A204.1 (cell line): ENCODE data around the gene MIER1.

Source experiments
- FAIRE-seq: peaks from 2 replicates; lab custom pipeline; 2012; peaks lifted over from hg19 to GRCh38; lab: Jason Lieb, UNC

Gene MIER1

DNA sequence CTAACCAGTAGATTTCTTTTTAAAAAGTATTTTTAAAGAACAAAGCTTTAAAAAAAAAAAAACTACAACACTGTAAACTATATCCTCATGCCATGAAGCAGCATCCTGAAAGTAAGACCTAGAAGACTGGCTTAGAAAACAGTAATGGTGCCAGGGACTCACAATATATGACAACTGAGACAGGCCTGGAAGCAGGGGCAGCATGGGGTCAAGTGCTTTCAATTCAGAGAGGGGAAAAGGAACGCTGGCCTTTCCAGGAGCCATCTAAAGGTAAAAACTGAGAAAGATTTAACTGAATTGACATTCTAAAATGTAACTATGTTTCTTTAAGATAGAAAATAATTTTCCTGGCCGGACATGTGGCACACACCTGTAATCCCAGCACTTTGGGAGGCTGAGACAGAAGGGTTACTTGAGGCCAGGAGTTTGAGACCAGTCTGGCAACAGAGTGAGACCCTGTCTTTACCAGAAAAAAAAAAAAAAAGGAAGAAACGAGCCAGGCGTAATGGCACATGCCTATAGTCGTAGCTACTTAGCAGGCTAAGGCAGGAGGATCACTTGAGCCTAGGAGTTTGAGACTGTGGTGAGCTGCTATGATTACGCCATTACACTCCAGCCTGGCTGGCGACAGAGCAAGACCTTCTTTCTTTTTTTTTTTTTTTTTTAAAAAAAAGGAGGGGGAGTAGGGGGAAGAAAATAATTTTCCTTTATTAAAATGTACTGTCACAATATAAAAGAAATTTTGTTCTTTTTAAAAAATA, 75.0 kb downstream of the MIER1 start:
- FAIRE-seq = no peak

- no peak for FAIRE-seq
These were observed 77.1 kb downstream of the MIER1 start for GRCh38 chr1:67001682-67002425.

DNA sequence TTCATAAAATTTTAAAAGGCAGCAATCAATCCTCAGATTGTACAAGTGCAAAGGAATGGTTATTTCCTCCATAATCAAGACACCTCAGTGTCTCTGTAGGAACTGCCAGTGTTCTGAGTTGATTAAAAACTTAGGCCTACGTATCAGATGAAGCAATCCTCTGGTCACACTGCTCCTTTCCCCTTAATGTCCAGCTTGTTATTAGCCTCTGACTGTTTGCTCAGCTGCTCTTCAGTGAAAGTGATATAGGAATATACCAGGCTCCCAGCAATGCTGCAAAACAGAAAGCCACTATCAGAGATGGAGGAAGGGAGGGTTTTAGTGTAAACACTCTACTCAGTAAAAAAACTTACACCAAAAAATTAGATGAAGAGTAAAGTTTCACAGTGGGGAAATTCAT, 79.4 kb downstream of the MIER1 start:
- FAIRE-seq = no peak

GRCh38 chr1:67005068-67005467, 80.3 kb downstream of the MIER1 start:
- FAIRE-seq = no peak

GRCh38 chr1:67009792-67010191, 85.0 kb downstream of the MIER1 start:
- FAIRE-seq = no peak

DNA sequence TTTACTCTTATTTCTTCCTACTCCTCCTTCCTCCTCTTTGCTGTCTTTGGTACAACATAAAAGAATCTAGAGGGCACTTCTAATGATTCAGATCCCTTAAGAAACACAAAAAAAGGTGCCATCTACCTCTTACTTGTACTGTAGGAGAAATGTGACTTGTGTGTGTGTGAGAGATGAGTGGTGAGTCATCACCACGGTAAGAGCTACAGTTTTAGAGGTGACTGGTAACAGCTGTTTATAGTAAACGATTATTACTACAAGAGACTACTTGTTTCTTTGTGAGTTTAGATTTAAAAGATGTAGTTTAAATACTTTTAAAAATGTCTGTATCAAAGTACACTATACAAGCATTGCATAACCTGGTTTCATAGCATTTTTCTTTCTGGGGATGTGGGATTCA, 88.8 kb downstream of the MIER1 start:
- FAIRE-seq = no peak

GRCh38 chr1:67018574-67018973, 93.8 kb downstream of the MIER1 start:
- FAIRE-seq = no peak

DNA sequence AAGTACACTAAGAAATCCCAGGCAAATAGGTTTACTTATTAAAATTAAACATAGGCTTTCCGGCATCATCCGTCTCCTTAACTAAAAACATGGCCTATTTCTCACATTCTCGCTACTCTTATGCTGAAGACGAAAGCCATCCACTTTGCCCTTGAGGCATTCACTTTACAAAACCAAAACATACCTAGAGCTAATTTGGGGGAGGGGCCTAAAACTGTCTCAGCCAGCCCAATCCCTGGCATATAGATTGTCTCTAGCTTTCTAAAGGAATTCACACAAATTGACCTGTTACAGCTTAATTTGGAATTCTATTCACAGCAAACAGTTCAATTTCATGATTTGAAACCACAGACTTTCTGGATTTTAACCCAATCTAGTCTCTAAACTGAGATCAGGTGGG, 94.3 kb downstream of the MIER1 start:
- FAIRE-seq = no peak

DNA sequence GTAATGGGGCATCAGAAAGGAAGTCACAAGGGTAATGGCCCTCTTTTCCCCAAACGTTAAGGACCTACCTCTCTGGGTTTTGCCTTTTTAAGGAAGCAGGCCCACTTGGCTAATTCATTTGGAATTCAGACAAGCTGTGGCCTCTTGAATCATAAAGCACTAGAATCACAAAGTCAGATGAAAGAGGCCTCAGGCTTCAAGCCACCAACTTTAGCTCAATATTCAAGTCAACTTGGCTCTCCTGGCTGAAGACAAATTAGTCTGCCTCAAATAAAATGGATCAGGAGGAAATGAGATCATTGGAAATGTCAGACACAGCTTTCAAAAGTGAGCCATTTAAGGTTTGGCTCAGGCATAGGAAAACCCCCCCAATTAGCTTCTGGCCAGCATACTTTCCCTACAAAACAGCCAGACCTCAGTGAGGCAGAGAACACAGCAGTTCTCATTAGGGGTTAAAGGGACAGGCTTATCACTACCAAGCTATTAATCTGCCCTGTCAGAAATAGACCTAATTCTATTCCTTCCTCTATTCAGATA, 94.9 kb downstream of the MIER1 start:
- no peak for FAIRE-seq

DNA sequence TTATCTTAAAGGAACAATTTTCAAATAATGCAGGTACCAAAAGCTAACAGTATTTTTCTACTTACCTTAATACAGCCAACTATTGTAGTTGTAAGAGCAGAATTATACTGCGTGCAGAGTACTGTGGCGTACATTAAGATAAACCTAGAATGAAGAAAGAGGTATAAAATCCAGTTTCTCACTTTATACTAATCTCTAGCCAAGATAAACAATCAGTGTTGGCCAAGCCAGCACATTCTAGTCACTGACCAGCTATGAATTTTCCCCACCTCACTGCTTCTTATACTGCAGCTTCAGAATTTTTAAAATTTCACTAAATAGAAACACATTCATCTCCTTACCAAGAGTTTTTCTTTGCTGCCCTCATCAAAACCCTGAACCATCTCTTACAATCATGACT, 95.5 kb downstream of the MIER1 start:
- no peak for FAIRE-seq

- no peak for FAIRE-seq
These were observed 96.0 kb downstream of the MIER1 start for GRCh38 chr1:67020765-67021164.

DNA sequence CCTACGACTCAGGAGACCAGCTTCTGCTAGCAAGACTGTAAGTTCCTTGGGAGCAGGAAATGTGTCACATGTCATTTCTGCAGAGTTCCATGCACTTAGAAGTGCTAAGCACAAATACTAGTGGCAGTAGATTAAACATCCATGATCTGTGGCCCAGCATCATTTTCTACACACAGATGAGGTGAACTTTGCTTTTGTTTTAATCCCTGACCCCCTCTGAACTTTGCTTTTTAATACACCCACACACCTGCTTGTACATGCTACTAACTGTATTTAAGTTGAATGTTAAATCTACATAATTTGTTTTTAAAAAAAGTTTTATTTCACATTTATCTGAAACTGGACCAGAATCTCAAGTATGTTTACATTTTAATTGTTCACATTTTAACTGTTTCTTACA, 104.7 kb downstream of the MIER1 start:
- no peak for FAIRE-seq

GRCh38 chr1:67031121-67031858, 106.5 kb downstream of the MIER1 start:
- no peak for FAIRE-seq

DNA sequence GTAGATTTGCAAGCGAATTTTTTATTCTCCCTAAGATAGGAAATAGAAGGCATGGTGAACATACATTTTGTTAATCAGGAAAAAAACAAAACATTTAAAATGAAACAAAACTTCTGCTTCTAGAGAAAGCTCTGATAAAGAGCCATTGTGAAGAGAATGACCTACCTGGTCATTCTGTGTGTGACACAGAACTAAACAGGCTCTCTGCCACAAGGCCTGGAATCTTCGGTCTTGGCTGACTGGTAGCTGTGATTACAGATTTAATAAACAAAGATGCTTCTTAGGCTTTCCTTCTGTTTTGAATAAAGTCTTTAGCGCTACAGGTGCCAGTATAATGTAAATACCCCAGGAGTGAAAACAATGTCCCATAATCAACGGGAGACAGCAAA, 107.1 kb downstream of the MIER1 start:
- FAIRE-seq = no peak
